Measurements from ENCODE around the gene PGM3.

DNA sequence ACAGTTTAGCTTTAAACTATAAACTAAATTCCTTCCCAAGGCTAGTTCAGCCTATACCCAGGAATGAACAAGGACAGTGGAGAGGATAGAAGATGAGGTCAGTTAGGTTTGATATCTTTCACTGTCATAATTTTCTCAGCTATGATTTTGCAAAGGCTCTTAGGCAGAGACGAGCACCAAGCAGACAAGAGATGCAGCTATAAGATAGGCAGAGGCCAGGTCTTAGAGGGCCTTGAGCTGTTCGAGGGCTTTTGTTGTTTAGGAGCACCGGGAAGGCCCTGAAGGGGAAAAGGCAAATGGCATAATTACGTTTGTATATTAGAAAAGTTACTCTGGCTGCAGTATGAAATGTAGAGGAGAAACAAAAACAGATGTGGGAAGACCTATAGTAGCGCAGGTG is 65.8 kb downstream of the PGM3 start:
- TF ChIP-seq ZNF274 (IDR thresholded peaks at IDR 0.05; ENCODE audit: low read depth, low read length), result no peak
- no peak for TF ChIP-seq YY1 (IDR thresholded peaks at IDR 0.05; ENCODE audit: insufficient read depth, insufficient read length)

Data from NT2/D1 (cell line).